ENCODE results near the gene PSD4.
A peak's percentile ranks its signal among the peaks of the same experiment; 100 is the strongest.

GRCh38 chr2:113240150-113240914 is 66.6 kb downstream of the PSD4 start:
- no peak for TF ChIP-seq CTCF (IDR thresholded peaks at IDR 0.05)
- peak in 1 of 4 donors; percentile 62 for TF ChIP-seq POLR2A (IDR thresholded peaks at IDR 0.05)
- TF ChIP-seq POLR2AphosphoS5 (IDR thresholded peaks at IDR 0.05), result peak; percentile 39 to 77
- TF ChIP-seq EP300 (IDR thresholded peaks at IDR 0.05), result peak in 2 of 4 donors; percentile 19 to 81
